Right cardiac atrium (tissue), 5 donors: Measurements from ENCODE around the gene RYR2. TPM values are rescaled to one million over a fixed set of nuclear protein-coding genes. Genes with fewer than 3 reads are reported as not detected.

Experiments
- ATAC-seq, 2 donors: fragments of 200-7000 bp; cut with Tn5 transposase; one replicate each; pipeline versions ENCODE4 v1.8.0 to v1.9.1; 2020; ENCODE audit warnings: moderate library complexity in 2 of 2, mild to moderate bottlenecking in 1 of 2
- DNase-seq, 3 donors: peaks; one replicate each; pipeline ENCODE4 v3.0.0-alpha.2; 2020
- H3K27ac ChIP-seq: one replicate; pipeline ENCODE4 v1.5.1; 2013; ENCODE audit warnings: mild to moderate bottlenecking, low read length, control low read depth, moderate library complexity
- H3K27me3 ChIP-seq: one replicate; pipeline ENCODE4 v1.6.1; 2013; ENCODE audit not compliant: control insufficient read depth, insufficient read depth
- H3K4me1 ChIP-seq: one replicate; pipeline ENCODE4 v1.6.1; 2013; ENCODE audit warnings: low read length; ENCODE audit not compliant: control insufficient read depth, insufficient read depth
- H3K4me3 ChIP-seq: one replicate; pipeline ENCODE4 v1.5.1; 2013; ENCODE audit warnings: low read length, control low read depth
- H3K9me3 ChIP-seq: one replicate; pipeline ENCODE4 v1.6.1; 2013; ENCODE audit warnings: low read length; ENCODE audit not compliant: control insufficient read depth
- WGBS: extraction: QIAGEN DNeasy Blood & Tissue Kit; methylation state at CpG from one replicate; pipeline ENCODE4 v1.1.7; 2013; 5-methylcytosine and 5-hydroxymethylcytosine counted together
- intact Hi-C, 4 donors: fragments of 100-400 bp; cut with DNase I; formaldehyde crosslinking; loops; one replicate each; pipeline versions ENCODE4 v1.11.0 to v1.14.0; 2022 to 2023
- polyA plus RNA-seq: library from polyadenylated mRNA; stranded (reverse); fragments of 200-250 nt; gene quantifications from one replicate; pipeline ENCODE4 v1.2.3, GENCODE V29; 2013
- total RNA-seq, 4 donors: library from RNA; stranded (reverse); fragmentation: NEBNext Ultra II Directional; extraction: Animal tissue kit (Norgen Biotek cat#: 25700); gene quantifications; one replicate each; pipeline ENCODE4 v1.2.1, GENCODE V29; 2021
- donor health status: healthy with polysubstance abuse.
- donor health status: DM: no; HTN: yes; CAD: no.
- donor health status: DM: no; HTN: no; CAD: no.
- donor health status: DM: no; HTN: yes; CAD: no; lungs with severe emphysema.
- donor health status: DM: yes; HTN: yes; CAD: no.

The RYR2 gene
- total and polyA plus RNA-seq, 5 donors, result 166 to 716 (median 487) TPM

DNA sequence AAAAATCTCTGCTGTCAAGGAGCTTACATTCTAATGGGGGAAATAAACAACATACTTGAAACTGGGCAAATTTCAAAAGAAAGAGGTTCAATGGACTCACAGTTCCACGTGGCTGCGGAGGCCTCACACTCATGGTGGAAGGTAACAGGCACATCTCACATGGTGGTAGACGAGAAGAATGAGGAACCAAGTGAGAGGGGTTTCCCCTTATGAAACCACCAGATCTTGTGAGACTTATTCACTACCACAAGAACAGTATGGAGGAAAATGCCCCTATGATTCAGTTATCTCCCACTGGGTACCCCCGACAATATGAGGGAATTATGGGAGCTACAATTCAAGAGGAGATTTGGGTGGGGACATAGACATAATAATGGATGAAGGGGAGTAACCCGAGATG lies 622.4 kb downstream of the RYR2 start:
- 81% methylated on average over 5 of the region's 5 CpGs for WGBS
- no peak for DNase-seq
- intact Hi-C loops, result no loop called here
- no peaks in the 10 kb centered on the region for H3K9me3 ChIP-seq
- H3K27ac ChIP-seq, result no peak overlapping the region
- ATAC-seq, result no peak
- no peak overlapping the region for H3K4me3 ChIP-seq
- H3K4me1 ChIP-seq, result no peaks in the 10 kb centered on the region
- no peaks in the 10 kb centered on the region for H3K27me3 ChIP-seq

DNA sequence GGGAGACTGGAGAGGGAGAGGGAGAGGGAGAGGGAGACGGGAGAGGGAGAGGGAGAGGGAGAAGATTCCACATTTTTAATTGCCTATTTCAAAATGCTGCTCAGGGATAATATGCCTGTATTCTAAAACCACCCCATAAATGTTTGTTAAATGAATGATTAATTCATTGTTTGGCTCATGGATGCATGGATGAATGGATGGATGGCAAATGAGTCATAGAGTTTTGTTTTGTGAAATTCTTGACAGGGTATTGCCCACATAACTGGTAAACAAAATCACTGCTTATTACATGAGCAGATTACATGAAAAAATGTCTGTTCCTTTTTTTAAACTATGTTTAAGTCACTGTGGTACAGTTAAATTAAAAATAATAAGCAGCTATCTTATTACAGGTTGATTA lies 628.3 kb downstream of the RYR2 start:
- no peaks in the 10 kb centered on the region for H3K9me3 ChIP-seq
- H3K4me1 ChIP-seq, result no peaks in the 10 kb centered on the region
- ATAC-seq (no peak), DNase-seq (no peak)
- H3K4me3 ChIP-seq, result no peak overlapping the region
- no peak overlapping the region for H3K27ac ChIP-seq
- 73% methylated on average over 1 of the region's 1 CpG for WGBS
- intact Hi-C loops, result no loop called here
- no peaks in the 10 kb centered on the region for H3K27me3 ChIP-seq

DNA sequence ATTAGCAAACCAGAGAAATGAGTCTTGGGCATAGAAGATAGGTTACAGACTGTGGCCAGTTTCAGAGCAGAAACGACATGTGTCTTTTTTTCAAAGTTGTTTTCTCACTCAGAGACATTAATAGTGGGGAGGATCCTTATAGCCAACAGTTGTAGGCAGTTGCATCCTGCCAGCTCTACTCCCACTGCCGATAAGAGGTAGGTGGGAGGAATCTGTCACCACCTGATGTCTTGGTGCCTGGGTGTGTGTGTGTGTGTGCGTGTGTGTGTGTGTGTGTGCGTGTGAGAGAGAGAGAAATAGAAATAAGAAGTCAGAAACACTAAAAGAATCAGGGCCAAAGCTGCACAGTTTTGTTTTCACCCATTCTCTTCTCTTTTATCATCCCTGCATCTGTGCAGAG lies 629.3 kb downstream of the RYR2 start:
- no peaks in the 10 kb centered on the region for H3K4me1 ChIP-seq
- no peaks in the 10 kb centered on the region for H3K9me3 ChIP-seq
- H3K27ac ChIP-seq, result no peak overlapping the region
- no peak for DNase-seq
- H3K4me3 ChIP-seq, result no peak overlapping the region
- no peaks in the 10 kb centered on the region for H3K27me3 ChIP-seq
- intact Hi-C loops, result no loop called here
- ATAC-seq, result peak; percentile 49 to 65
- 35% methylated on average over 4 of the region's 4 CpGs for WGBS

DNA sequence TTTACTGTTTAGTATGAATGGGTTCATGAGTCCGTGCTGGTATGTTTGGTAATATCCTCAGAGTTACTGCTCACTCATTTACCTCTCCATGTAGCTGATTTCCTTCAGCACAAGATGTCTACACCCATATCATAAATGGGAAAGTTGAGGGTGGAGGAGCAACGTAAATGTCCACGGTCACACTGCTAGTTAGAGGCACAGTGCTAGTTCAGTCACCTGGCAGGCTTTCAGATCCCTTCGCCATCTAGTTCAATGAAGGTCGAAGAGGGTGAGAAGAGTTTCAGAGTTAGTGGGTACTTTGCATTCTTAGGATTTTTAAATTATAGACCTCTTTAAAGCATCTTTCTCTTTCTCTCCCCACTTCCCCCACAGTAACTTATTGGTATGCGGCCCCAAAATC lies 630.0 kb downstream of the RYR2 start:
- Histone ChIP-seq H3K4me3 (no peak overlapping the region), H3K4me1 (no peaks in the 10 kb centered on the region), H3K27ac (no peak overlapping the region), H3K9me3 (no peaks in the 10 kb centered on the region), H3K27me3 (no peaks in the 10 kb centered on the region)
- ATAC-seq (peak; percentile 25 to 49), DNase-seq (no peak)
- intact Hi-C loops, result no loop called here
- 75% methylated on average over 6 of the region's 6 CpGs for WGBS

DNA sequence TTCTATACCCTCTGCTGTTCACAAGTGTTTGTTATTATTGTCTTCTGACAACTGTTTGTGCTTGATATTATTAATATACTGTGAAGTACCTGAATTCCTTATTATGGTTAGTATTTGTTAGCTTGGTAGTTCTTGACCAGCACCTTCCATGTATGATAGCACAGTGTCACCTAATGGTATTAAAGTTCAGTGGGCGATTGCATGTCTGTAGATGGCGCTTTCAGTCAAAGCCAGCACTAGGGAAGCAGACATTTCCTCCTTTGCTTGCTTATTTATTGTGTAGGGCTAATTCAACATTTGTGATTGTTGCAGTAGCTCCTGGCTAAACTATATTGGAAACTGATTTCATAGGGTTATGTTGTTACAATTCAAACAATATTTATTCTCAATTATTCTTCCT lies 630.8 kb downstream of the RYR2 start:
- H3K27me3 ChIP-seq, result no peaks in the 10 kb centered on the region
- no peak overlapping the region for H3K27ac ChIP-seq
- WGBS, result 50% methylated on average over 2 of the region's 2 CpGs
- H3K4me3 ChIP-seq, result no peak overlapping the region
- intact Hi-C loops, result no loop called here
- DNase-seq (no peak), ATAC-seq (peak in 1 of 2 donors; percentile 28)
- H3K4me1 ChIP-seq, result no peaks in the 10 kb centered on the region
- H3K9me3 ChIP-seq, result no peaks in the 10 kb centered on the region

DNA sequence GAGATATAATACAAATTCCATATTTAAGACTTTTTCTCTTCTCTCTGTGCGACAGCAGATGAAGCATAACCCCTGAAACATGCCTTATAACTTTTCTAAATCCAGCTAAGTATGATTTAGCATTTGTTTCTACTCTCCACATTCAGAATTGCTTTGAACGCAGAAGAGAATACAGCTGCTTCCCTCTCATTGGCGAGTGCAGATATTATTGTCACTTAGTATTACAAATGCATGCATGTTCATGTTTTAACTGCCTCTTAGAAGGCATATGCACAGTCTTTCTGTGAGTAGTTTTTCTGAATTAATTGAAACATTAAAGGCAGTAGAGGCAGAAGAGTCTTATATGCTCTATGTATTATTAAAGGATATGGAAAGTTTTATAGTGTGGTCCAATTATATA lies 631.6 kb downstream of the RYR2 start:
- H3K4me3 ChIP-seq, result no peak overlapping the region
- no peaks in the 10 kb centered on the region for H3K9me3 ChIP-seq
- H3K27me3 ChIP-seq, result no peaks in the 10 kb centered on the region
- no peak for ATAC-seq
- no peak for DNase-seq
- H3K4me1 ChIP-seq, result no peaks in the 10 kb centered on the region
- intact Hi-C loops, result no loop called here
- 76% methylated on average over 3 of the region's 3 CpGs for WGBS
- H3K27ac ChIP-seq, result no peak overlapping the region

DNA sequence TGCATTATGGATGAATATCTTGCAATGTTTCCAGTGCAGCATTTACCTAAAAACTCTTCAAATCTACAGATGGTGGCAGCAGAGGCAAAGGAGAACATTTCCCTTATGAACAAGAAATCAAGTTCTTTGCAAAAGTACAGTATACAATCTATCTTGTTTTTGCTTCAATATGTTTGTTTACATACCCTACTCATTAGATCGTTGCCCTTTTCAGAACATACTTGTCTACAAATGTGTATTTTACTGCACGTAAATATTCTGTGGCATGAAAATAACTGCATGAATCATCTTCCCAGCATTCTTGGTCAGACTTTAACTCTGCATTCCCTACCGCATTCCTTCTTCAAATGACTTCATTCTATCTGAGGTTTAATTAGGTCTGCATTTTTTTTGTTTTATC lies 636.0 kb downstream of the RYR2 start:
- WGBS, result 29% methylated on average over 3 of the region's 3 CpGs
- Histone ChIP-seq H3K27me3 (no peaks in the 10 kb centered on the region), H3K4me3 (no peak overlapping the region), H3K9me3 (no peaks in the 10 kb centered on the region), H3K4me1 (no peaks in the 10 kb centered on the region), H3K27ac (no peak overlapping the region)
- DNase-seq (no peak), ATAC-seq (no peak)
- intact Hi-C loops, result no loop called here

DNA sequence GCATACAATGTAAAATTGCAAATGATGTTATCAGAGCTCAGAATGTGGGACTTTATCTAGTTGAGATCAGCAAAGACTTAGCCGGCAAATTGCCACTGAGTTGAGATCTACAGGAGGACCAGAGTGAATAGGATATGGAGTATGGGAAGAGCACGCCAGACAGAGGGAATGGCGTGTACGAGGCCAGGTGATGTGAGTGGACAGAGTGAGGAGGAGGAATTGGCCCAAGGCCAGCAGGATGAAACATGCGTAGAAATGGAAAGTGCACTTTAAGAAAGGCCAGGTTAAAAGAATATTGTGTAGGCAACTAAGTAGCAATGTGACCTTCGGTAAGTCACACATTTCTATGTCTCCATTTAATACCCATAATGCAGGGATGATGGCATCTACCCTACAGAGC lies 637.7 kb downstream of the RYR2 start:
- peak; percentile 7 to 26 for ATAC-seq

DNA sequence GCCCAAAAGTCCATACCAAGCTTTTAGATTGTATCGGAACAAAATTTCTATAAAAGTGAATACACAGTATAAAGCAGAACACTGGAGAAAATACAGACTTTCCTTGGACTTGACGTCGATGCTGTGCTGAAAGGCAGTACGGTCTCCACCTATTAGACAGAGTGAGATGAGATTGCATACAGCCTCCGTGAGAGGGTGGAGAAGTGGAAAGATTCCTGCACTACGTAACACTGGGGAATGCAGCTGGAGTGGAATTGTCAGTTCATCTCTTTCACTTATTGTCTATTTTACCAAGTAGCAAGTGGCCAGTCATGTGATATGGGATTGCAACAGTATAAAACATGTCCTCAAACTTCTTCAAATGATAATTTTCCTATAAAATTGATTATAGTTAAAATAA lies 639.2 kb downstream of the RYR2 start:
- Histone ChIP-seq H3K4me3 (no peak overlapping the region), H3K27ac (no peak overlapping the region), H3K27me3 (no peaks in the 10 kb centered on the region), H3K9me3 (no peaks in the 10 kb centered on the region), H3K4me1 (no peaks in the 10 kb centered on the region)
- WGBS, result 62% methylated on average over 6 of the region's 6 CpGs
- no peak for DNase-seq
- peak; percentile 20 to 44 for ATAC-seq
- intact Hi-C loops, result no loop called here

More for the DNA sequence above, 637.7 kb downstream of the RYR2 start:
- intact Hi-C loops, result no loop called here
- no peaks in the 10 kb centered on the region for H3K27me3 ChIP-seq
- no peaks in the 10 kb centered on the region for H3K9me3 ChIP-seq
- 83% methylated on average over 6 of the region's 6 CpGs for WGBS
- H3K27ac ChIP-seq, result peak overlapping the region; percentile 30
- H3K4me1 ChIP-seq, result no peaks in the 10 kb centered on the region
- DNase-seq, result no peak
- H3K4me3 ChIP-seq, result no peak overlapping the region

DNA sequence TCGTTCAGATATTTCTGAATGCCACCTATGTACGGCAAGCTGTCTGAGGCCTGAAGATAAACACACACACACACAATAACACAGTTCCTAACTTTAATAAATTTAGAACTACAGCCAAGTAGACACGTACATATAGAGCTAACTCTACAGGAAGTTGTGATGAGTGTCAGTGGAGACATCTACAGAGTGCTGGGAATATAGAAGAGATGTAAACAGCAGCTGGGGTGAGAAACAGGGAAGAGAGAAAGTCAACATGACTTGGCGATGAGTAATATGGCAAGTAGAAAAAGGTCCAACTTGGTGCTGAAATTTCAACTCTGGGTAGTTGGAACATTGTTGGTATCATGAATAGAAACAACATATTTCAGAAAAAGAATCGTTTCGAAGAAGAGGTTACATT lies 642.3 kb downstream of the RYR2 start:
- WGBS, result 73% methylated on average over 6 of the region's 6 CpGs
- Histone ChIP-seq H3K27ac (no peak overlapping the region), H3K4me1 (peaks cover 3% of the 10 kb centered on the region), H3K27me3 (no peaks in the 10 kb centered on the region), H3K4me3 (no peak overlapping the region), H3K9me3 (no peaks in the 10 kb centered on the region)
- no peak for ATAC-seq
- DNase-seq, result no peak
- intact Hi-C loops, result no loop called here

DNA sequence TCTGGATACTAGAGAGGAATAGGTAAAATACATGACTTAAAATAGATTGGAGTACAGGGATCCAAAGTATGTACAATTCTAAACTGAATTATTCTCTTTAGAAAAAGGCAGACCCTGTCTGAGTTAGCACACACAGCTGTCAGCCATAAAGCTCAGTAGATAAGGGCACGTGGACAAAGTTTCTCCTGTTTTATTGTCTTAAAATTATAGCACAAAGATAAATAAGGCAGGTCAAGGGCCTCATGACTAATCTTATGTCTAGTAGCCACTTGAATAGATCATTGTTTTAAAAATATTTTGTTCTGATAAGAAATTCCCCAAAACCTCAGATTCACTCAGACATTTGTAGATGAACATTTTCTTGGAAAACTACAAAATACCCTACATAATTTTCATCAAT lies 643.6 kb downstream of the RYR2 start:
- H3K4me1 ChIP-seq, result peaks cover 3% of the 10 kb centered on the region
- no peaks in the 10 kb centered on the region for H3K9me3 ChIP-seq
- H3K27ac ChIP-seq, result no peak overlapping the region
- ATAC-seq (no peak), DNase-seq (no peak)
- no peak overlapping the region for H3K4me3 ChIP-seq
- no peaks in the 10 kb centered on the region for H3K27me3 ChIP-seq
- intact Hi-C loops, result no loop called here
- 28% methylated on average over 1 of the region's 1 CpG for WGBS

DNA sequence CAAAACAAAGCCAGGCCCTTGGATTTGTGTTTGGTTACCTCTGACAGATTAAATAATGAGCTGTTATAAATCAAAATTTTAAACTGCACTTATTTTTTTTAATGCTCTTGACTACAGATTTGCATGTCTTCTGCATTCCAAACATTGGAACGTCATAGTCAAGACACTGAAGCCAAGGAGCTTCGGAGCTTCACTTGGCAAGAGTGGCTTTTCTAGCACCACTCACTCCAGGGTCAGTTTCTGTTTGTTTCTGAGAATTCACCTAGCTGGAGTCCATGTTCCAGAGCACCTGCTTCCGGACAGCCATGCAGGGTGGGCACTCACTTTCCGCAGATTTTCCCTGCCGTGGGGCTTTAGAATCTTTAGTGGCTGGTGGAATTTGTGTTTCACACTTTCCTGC lies 645.8 kb downstream of the RYR2 start:
- intact Hi-C loops, result no loop called here
- Histone ChIP-seq H3K27ac (peak overlapping the region; percentile 52), H3K4me3 (no peak overlapping the region), H3K4me1 (peaks cover 3% of the 10 kb centered on the region), H3K27me3 (no peaks in the 10 kb centered on the region), H3K9me3 (no peaks in the 10 kb centered on the region)
- no peak for DNase-seq
- WGBS, result 54% methylated on average over 5 of the region's 5 CpGs
- ATAC-seq, result peak in 1 of 2 donors; percentile 23
